ENCODE results near the gene PPP1R16B.

- TF ChIP-seq JUN (IDR thresholded peaks at IDR 0.05; ENCODE audit: low read depth, low read length) (no peak), HDAC2 (IDR thresholded peaks at IDR 0.05; ENCODE audit: borderline replicate concordance in 1 of 2, low read depth in 2 of 2, low read length in 2 of 2) (no peak), TAF1 (IDR thresholded peaks at IDR 0.05; ENCODE audit: low read depth, low read length) (no peak), CTBP2 (IDR thresholded peaks at IDR 0.05; ENCODE audit: borderline replicate concordance, insufficient read depth, insufficient read length, low read length) (no peak), CTCF (IDR thresholded peaks at IDR 0.05; ENCODE audit: control extremely low read depth in 1 of 3, insufficient read depth in 1 of 3, low read depth in 1 of 3, low read length in 3 of 3) (no peak), POLR2A (IDR thresholded peaks at IDR 0.05; ENCODE audit: control extremely low read depth in 1 of 2, low read depth in 2 of 2, low read length in 2 of 2) (no peak), EZH2 (IDR thresholded peaks at IDR 0.05; ENCODE audit: low read depth, low read length, severe bottlenecking) (no peak), SIRT6 (IDR thresholded peaks at IDR 0.05; ENCODE audit: low read length) (no peak), RAD21 (IDR thresholded peaks at IDR 0.05 in 1 of 2, conservative IDR thresholded peaks at IDR 0.05 in 1 of 2; ENCODE audit: low read depth in 2 of 2, low read length in 2 of 2) (no peak), CREB1 (IDR thresholded peaks at IDR 0.05) (no peak), CEBPB (IDR thresholded peaks at IDR 0.05; ENCODE audit: low read depth, low read length) (no peak), SUZ12 (IDR thresholded peaks at IDR 0.05; ENCODE audit: low read length) (no peak)
Measured at GRCh38 chr20:38770546-38770945, 35.0 kb upstream of the PPP1R16B start.
